H9 (cell line): ENCODE measurements around the gene SHISA8. TPM values are rescaled to one million over a fixed set of nuclear protein-coding genes. Genes with fewer than 3 reads are reported as not detected.

ENCODE experiments used
- DNase-seq: peaks from one replicate; pipeline ENCODE4 v3.0.0-alpha.2; 2017
- H2AFZ ChIP-seq: one replicate; pipeline ENCODE4 v1.6.1; 2013; ENCODE audit warnings: mild to moderate bottlenecking, low read length, control low read depth, moderate library complexity
- H2AK5ac ChIP-seq: 2 replicates; pipeline ENCODE4 v1.6.1; 2013; ENCODE audit warnings: low read length, control low read depth, mixed read lengths; ENCODE audit not compliant: insufficient read length
- H2BK120ac ChIP-seq: one replicate; pipeline ENCODE4 v1.6.1; 2013; ENCODE audit warnings: low read depth, mild to moderate bottlenecking, low read length, control low read depth, inconsistent platforms; ENCODE audit not compliant: poor library complexity, severe bottlenecking
- H2BK12ac ChIP-seq: 2 replicates; pipeline ENCODE4 v1.6.1; 2013; ENCODE audit warnings: low read length, control low read depth, mixed read lengths, low read depth; ENCODE audit not compliant: insufficient read length
- H2BK15ac ChIP-seq: 2 replicates; pipeline ENCODE4 v1.6.1; 2013; ENCODE audit warnings: low read depth, low read length, control low read depth
- H2BK20ac ChIP-seq: one replicate; pipeline ENCODE4 v1.6.1; 2013; ENCODE audit warnings: low read depth, mild to moderate bottlenecking, low read length, control low read depth, inconsistent platforms; ENCODE audit not compliant: poor library complexity, severe bottlenecking
- H2BK5ac ChIP-seq: 2 replicates; pipeline ENCODE4 v1.6.1; 2013; ENCODE audit warnings: low read length, control low read depth, mixed read lengths; ENCODE audit not compliant: insufficient read length
- H3K14ac ChIP-seq: 2 replicates; pipeline ENCODE4 v1.6.1; 2013; ENCODE audit warnings: low read length, control low read depth; ENCODE audit not compliant: insufficient read depth
- H3K18ac ChIP-seq: 2 replicates; pipeline ENCODE4 v1.6.1; 2013; ENCODE audit warnings: low read depth, mild to moderate bottlenecking, mixed read lengths, low read length, control low read depth; ENCODE audit not compliant: insufficient read length
- H3K23ac ChIP-seq: 2 replicates; pipeline ENCODE4 v1.6.1; 2013; ENCODE audit warnings: low read length, control low read depth, mixed read lengths, low read depth; ENCODE audit not compliant: insufficient read length
- H3K23me2 ChIP-seq: 2 replicates; pipeline ENCODE4 v1.6.1; 2013; ENCODE audit warnings: low read depth, mild to moderate bottlenecking, mixed read lengths, low read length, control low read depth; ENCODE audit not compliant: insufficient read length, poor library complexity, severe bottlenecking
- H3K27ac ChIP-seq: 2 replicates; pipeline ENCODE4 v1.5.1; 2013; ENCODE audit warnings: low read length, control low read depth, mixed read lengths, low read depth; ENCODE audit not compliant: insufficient read length
- H3K27me3 ChIP-seq: 2 replicates; pipeline ENCODE4 v1.6.1; 2013; ENCODE audit warnings: low read length, control low read depth, inconsistent platforms; ENCODE audit not compliant: insufficient read depth
- H3K4ac ChIP-seq: 2 replicates; pipeline ENCODE4 v1.6.1; 2013; ENCODE audit warnings: low read depth, mild to moderate bottlenecking, control low read depth, inconsistent platforms, low read length, moderate library complexity
- H3K4me1 ChIP-seq: 2 replicates; pipeline ENCODE4 v1.6.1; 2013; ENCODE audit warnings: low read length, control low read depth, inconsistent platforms; ENCODE audit not compliant: insufficient read depth
- H3K4me2 ChIP-seq: 2 replicates; pipeline ENCODE4 v1.6.1; 2013; ENCODE audit warnings: low read length, control low read depth, mixed read lengths; ENCODE audit not compliant: insufficient read length, insufficient read depth
- H3K56ac ChIP-seq: 2 replicates; pipeline ENCODE4 v1.6.1; 2013; ENCODE audit warnings: low read depth, mild to moderate bottlenecking, mixed read lengths, low read length, control low read depth; ENCODE audit not compliant: insufficient read length
- H3K79me1 ChIP-seq: 2 replicates; pipeline ENCODE4 v1.6.1; 2013; ENCODE audit warnings: low read depth, mild to moderate bottlenecking, moderate library complexity, low read length, control low read depth, inconsistent platforms; ENCODE audit not compliant: insufficient read depth, poor library complexity, severe bottlenecking
- H3K79me2 ChIP-seq: 2 replicates; pipeline ENCODE4 v1.6.1; 2013; ENCODE audit warnings: low read length, control low read depth, inconsistent platforms; ENCODE audit not compliant: insufficient read depth
- H3K9ac ChIP-seq: 2 replicates; pipeline ENCODE4 v1.6.1; 2013; ENCODE audit warnings: low read length, control low read depth, mixed read lengths; ENCODE audit not compliant: insufficient read length; ENCODE audit errors: extremely low read depth
- H3K9me3 ChIP-seq: one replicate; pipeline ENCODE4 v1.6.1; 2013; ENCODE audit warnings: low read depth, low read length, inconsistent platforms; ENCODE audit not compliant: control insufficient read depth
- H3T11ph ChIP-seq: one replicate; pipeline ENCODE4 v1.6.1; 2013; ENCODE audit warnings: mild to moderate bottlenecking, low read length, control low read depth, inconsistent platforms
- H4K20me1 ChIP-seq: one replicate; pipeline ENCODE4 v1.6.1; 2013; ENCODE audit not compliant: control insufficient read depth, insufficient read length, insufficient read depth
- H4K5ac ChIP-seq: 2 replicates; pipeline ENCODE4 v1.6.1; 2013; ENCODE audit warnings: low read depth, mild to moderate bottlenecking, mixed read lengths, low read length, control low read depth; ENCODE audit not compliant: insufficient read length
- H4K8ac ChIP-seq: replicated peaks from 2 replicates; pipeline ENCODE4 v1.6.1; 2013; ENCODE audit warnings: low read length, control low read depth, mixed read lengths, low read depth; ENCODE audit not compliant: insufficient read length
- H4K91ac ChIP-seq: 2 replicates; pipeline ENCODE4 v1.6.1; 2013; ENCODE audit warnings: low read depth, mild to moderate bottlenecking, moderate library complexity, mixed read lengths, low read length, control low read depth; ENCODE audit not compliant: insufficient read length
- H3K27ac Mint-ChIP-seq, 3 experiments: 2 replicates in 2 of 3; 3 replicates in 1 of 3; pipeline ENCODE4 v1.8.0; 2020 to 2021; ENCODE audit warnings: mixed read lengths in 3 of 3, mild to moderate bottlenecking in 1 of 3, moderate library complexity in 1 of 3
- H3K27me3 Mint-ChIP-seq: 2 replicates; pipeline ENCODE4 v1.8.0; 2021; ENCODE audit warnings: low read depth, mild to moderate bottlenecking, moderate library complexity, mixed read lengths
- H3K36me3 Mint-ChIP-seq, 3 experiments: 2 replicates in 2 of 3; 3 replicates in 1 of 3; pipeline ENCODE4 v1.8.0; 2020 to 2021; ENCODE audit warnings: low read depth in 3 of 3, mixed read lengths in 3 of 3; ENCODE audit not compliant: insufficient read depth in 1 of 3
- H3K4me1 Mint-ChIP-seq, 2 experiments: 2 replicates each; pipeline ENCODE4 v1.8.0; 2020; ENCODE audit warnings: mixed read lengths in 2 of 2
- H3K4me3 Mint-ChIP-seq, 2 experiments: 2 replicates in 1 of 2; 3 replicates in 1 of 2; pipeline ENCODE4 v1.8.0; 2020 to 2021; ENCODE audit warnings: mild to moderate bottlenecking in 2 of 2, mixed read lengths in 2 of 2, moderate library complexity in 1 of 2
- H3K9me3 Mint-ChIP-seq, 2 experiments: 2 replicates in 1 of 2; 3 replicates in 1 of 2; pipeline ENCODE4 v1.8.0; 2020; ENCODE audit warnings: mild to moderate bottlenecking in 2 of 2, mixed read lengths in 2 of 2, moderate library complexity in 1 of 2
- WGBS: extraction: QIAGEN DNeasy Blood & Tissue Kit; methylation state at CpG from one replicate; pipeline ENCODE4 v1.1.7; 2013; ENCODE audit warnings: missing lambda C conversion rate, low lambda C conversion rate, mixed read lengths; ENCODE audit not compliant: insufficient read length; ENCODE audit errors: extremely low coverage; 5-methylcytosine and 5-hydroxymethylcytosine counted together
- total RNA-seq: library from RNA; stranded (reverse); gene quantifications from 2 replicates; pipeline ENCODE4 v1.2.1, GENCODE V29; 2021
- TF ChIP-seq, protein P1 (sequence below): fragments of 200-600 bp; sonication (generic); conservative IDR thresholded peaks from 3 replicates; pipeline ENCODE4 v1.8.0; 2021; ENCODE audit warnings: antibody characterized with exemption, mild to moderate bottlenecking

SHISA8 gene
- total RNA-seq, 1 experiment from 2014 or later = 1.4 TPM

DNA sequence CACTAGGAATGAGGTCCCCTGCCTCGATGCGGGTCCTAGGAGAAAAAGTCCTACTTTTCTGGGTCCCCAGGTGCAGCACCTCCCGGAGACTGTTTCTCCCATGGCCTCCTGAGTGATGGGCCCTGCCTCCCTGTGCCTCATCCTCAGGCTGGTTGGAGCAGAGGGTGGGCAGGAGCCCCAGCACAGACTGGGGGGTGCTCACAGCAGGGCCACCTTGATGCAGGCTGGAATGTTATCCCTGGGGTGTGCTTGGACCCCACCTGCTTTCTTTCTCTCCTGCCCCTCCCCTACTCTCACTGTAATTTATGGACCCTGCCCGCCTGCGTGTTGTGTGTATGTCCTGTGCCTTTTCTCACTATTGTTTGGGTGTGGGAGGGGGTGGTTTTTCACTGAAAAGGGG is 8.1 kb downstream of the SHISA8 start:
- H3K36me3 Mint-ChIP-seq = peaks cover 16 to 48% (median 34%) of the 10 kb centered on the region in 3 experiments
- H2BK15ac ChIP-seq = no peak overlapping the region
- no peak overlapping the region for H2AFZ ChIP-seq
- no peak overlapping the region; a peak in 1 of 5 replicates for H3K4me3 Mint-ChIP-seq
- H3K9ac ChIP-seq = no peak overlapping the region
- no peaks in the 10 kb centered on the region for H4K20me1 ChIP-seq
- peaks cover 14% of the 10 kb centered on the region; the same call in 1 of the 2 replicates for H3K27me3 ChIP-seq
- H3K79me1 ChIP-seq = no peaks in the 10 kb centered on the region
- no peak overlapping the region for H3K18ac ChIP-seq
- peak; percentile 18 for DNase-seq
- no peaks in the 10 kb centered on the region; a peak in 1 of 5 replicates for H3K9me3 Mint-ChIP-seq
- H3K56ac ChIP-seq = no peak overlapping the region
- H3K79me2 ChIP-seq = no peaks in the 10 kb centered on the region
- H2BK120ac ChIP-seq = no peak overlapping the region
- H4K5ac ChIP-seq = no peak overlapping the region
- no peak overlapping the region for H2BK20ac ChIP-seq
- H3T11ph ChIP-seq = no peak overlapping the region
- H3K4me1 ChIP-seq = no peaks in the 10 kb centered on the region
- H2BK12ac ChIP-seq = no peak overlapping the region
- H3K27me3 Mint-ChIP-seq = peaks cover 32% of the 10 kb centered on the region
- H3K14ac ChIP-seq = no peak overlapping the region
- no peaks in the 10 kb centered on the region for H3K23me2 ChIP-seq
- H2AK5ac ChIP-seq = no peak overlapping the region
- no peak overlapping the region for H4K8ac ChIP-seq
- H3K9me3 ChIP-seq = no peaks in the 10 kb centered on the region
- no peak overlapping the region for H3K27ac Mint-ChIP-seq
- no peak overlapping the region for H2BK5ac ChIP-seq
- TF ChIP-seq, protein P1, sequence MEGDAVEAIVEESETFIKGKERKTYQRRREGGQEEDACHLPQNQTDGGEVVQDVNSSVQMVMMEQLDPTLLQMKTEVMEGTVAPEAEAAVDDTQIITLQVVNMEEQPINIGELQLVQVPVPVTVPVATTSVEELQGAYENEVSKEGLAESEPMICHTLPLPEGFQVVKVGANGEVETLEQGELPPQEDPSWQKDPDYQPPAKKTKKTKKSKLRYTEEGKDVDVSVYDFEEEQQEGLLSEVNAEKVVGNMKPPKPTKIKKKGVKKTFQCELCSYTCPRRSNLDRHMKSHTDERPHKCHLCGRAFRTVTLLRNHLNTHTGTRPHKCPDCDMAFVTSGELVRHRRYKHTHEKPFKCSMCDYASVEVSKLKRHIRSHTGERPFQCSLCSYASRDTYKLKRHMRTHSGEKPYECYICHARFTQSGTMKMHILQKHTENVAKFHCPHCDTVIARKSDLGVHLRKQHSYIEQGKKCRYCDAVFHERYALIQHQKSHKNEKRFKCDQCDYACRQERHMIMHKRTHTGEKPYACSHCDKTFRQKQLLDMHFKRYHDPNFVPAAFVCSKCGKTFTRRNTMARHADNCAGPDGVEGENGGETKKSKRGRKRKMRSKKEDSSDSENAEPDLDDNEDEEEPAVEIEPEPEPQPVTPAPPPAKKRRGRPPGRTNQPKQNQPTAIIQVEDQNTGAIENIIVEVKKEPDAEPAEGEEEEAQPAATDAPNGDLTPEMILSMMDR = no peak
- WGBS = no CpG with 5 or more reads among the region's 5 CpGs
- peaks cover 9 to 17% of the 10 kb centered on the region in 2 experiments for H3K4me1 Mint-ChIP-seq
- H3K4me2 ChIP-seq = no peak overlapping the region
- no peak overlapping the region for H3K27ac ChIP-seq
- no peak overlapping the region for H3K23ac ChIP-seq
- H3K4ac ChIP-seq = no peak overlapping the region
- H4K91ac ChIP-seq = no peak overlapping the region
